NCI-H1436 treated with DMSO at 0.1 percent for 48 hours (cell line): ENCODE measurements around the gene CPSF7.
"Not testable (repeated sequence)": the region's sequence is repeated elsewhere in the genome, so short reads cannot be mapped to it uniquely, and the experiment has no call there.

Source experiments
- DNase-seq: peaks from one replicate; lab custom pipeline; 2025; lab: John Stamatoyannopoulos, UW

The CPSF7 gene

DNA sequence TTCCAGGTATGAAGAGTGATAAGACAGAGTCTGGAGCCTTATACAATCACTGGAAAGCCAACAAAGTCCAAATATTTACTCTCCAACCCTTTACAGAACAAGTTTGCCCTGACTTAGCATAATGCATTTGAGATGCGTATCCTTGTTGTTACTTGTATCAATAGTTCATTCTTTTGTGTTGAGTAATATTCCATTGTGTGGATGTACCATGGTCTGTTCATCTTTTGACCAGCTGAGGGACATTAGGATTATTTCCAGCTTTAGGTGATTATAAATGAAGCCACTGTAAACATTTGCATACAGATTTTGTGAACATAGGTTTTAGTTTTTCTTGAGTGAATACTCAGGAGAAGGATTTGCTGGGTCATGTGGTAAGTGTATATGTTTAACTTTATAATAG is 9.8 kb upstream of the CPSF7 start:
- no peak for DNase-seq

DNA sequence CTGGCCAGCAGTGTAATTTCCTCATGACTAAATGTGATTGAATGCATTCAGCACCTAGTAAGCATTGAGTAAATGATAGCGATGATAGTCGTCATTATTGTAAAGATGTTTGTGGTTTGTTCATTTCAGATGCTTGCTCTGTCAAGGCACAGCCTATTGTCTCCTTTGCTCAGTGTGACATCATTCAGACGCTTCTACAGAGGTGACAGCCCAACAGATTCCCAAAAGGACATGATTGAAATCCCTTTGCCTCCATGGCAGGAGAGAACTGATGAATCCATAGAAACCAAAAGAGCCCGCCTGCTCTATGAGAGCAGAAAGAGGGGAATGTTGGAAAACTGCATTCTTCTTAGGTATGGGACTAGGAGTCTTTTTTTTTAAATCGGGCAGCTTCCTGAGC is 7.7 kb upstream of the CPSF7 start:
- DNase-seq = no peak

DNA sequence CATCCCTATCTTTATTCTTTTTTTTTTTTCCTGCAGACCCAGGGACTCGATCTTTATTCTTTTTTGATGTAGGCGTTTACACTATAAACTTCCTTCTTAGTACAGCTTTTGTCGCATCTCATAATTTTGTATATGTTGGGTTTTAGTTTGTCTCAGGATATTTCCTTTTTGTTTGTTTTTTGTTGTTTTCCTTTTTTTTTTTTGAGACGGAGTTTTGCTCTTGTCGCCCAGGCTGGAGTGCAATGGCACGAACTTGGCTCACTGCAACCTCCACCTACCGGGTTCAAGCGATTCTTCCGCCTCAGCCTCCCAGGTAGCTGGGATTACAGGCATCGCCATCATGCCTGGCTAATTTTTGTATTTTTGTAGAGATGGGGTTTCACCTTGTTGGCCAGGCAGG is 1.1 kb upstream of the CPSF7 start:
- DNase-seq = not testable (repeated sequence)

DNA sequence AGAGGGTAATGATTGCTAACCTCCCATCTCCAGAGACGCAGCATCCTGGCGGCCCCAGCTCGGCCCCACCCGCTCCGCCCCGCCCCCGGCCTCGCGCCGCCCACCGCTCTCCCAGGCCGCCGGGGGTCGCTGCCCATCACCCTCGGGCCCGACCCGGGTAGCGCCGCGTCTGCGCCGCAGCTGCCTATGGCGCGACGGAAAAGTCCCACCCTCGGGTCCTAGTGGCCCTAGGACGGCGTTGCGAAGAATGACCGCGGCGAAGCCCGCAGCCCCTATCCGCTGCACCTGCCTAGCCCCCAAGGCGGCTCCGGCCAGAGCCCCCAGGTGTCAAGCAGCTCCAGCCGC is 457 bp downstream of the CPSF7 start:
- no peak for DNase-seq

DNA sequence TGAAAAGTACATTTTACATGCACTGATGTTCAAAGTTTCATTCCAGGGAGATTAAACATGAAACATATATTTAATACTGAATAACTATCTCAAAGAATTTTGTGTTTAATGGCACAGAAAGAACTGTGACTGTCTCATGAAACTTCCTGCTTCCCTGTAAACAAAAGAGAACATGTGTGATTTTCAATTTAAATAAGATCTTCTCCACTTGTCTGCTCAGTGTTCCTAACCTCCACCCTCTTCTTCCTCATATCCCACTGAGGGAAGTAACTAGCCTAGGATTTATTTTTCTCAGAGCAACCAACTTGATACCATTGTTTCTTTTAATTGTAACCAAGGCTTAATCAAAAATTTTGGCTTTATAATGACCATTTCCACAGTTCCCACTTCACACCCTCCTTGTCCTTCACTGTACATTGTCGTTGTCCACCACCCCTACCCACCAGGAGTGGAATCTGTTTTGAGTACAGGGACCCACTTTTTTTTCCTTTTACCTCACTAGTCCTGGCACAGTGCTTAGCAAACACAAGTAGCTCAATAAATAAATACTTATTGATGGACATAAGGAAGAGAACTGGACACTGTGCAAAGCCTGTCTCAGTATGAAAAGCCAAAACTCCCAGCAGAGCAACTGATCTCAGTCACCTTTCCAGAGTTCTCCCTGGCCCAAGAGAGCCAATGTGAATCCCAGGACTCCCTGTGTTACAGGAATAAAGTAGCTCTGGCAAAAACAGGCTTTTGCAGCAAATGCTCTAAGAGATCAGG is 4.2 kb downstream of the CPSF7 start:
- no peak for DNase-seq

DNA sequence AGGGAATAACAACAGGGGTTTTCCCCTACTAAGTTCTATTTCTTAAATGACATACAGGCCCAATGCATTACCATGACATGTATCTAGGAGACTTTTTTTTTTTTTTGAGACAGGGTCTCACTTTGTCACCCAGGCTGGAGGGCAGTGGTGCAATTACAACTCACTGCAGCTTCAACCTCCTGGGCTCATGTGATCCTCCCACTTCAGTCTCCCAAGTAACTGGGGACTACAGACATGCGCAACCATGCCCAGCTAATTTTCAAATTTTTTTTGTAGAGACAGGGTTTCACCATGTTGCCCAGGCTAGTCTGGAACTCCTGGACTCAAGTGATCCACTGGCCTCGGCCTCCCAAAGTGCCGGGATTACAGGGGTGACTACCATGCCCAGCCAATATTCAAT is 7.5 kb downstream of the CPSF7 start:
- no peak for DNase-seq

DNA sequence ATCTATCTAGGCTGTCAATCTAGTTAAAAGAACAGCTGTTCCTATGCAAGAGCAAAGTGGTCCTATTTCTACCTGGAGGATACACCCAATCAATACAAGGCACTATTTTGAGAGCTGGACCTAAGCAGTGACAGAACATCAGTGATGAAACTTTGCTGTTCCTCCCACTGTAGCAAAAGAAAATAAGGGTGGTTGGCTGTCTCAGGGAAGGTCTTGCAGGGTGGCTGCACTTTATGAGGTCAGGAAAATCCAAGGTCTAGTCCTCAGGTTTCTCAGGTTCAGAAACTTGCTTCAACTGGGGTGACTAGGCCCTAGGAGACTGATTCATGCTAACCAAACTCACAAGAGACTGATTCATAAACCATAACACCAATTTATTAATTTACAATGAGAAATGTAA is 11.6 kb downstream of the CPSF7 start:
- no peak for DNase-seq

DNA sequence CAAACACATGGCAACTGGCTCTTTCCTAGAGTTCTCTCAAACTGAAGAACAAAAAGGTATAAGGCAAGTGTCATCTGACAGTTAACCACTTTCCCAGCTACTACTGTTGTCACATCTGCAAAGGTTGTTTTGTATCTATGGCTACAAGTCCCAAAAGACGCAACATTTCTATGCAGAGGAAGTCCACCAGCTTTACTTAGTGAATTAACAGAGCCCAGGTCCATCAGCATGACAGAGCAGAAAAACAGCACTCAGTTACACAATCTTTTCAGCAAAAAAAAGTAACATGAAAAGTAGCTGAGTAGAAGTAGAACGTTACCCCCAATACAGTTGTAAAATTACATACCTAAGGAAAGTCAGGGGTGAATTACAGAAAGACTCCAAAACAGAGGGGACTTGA is 12.1 kb downstream of the CPSF7 start:
- no peak for DNase-seq

DNA sequence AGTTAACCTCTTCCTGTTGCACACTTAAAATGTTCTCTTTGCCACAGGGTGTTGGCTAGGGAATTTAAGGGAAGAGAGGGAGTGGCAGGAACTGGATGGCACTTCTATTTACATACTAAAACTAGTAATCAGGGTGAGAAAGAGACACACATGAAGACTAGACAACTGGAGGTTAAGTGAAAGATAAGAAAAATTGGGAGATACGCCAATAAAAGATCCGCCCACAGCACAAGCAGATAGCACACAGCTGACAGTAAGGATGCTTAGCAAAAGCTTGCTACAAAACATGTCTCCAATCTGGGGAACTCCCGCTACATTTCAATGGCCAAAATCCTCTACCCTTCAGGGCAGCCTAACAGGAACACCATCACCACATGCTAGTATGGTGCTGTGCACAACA is 12.8 kb downstream of the CPSF7 start:
- DNase-seq = no peak

DNA sequence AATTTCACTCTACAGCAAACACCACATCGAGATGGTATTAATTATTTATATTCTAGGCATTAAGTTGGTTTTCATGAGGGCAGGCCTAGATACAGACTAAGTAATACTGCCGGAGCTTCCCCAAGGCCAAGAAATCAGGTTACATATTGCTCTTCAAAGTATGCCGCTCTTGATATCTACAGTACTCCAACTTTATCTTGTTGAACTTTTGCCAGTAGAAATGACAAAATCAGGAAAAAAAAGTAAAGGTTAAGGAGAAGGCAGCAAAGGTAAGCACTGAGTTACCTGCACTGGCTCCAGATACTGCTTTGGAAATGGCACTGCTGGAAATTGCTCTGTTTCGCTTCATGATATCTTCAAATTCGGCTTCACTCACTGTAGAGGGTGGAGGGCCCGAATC is 14.4 kb downstream of the CPSF7 start:
- no peak for DNase-seq

DNA sequence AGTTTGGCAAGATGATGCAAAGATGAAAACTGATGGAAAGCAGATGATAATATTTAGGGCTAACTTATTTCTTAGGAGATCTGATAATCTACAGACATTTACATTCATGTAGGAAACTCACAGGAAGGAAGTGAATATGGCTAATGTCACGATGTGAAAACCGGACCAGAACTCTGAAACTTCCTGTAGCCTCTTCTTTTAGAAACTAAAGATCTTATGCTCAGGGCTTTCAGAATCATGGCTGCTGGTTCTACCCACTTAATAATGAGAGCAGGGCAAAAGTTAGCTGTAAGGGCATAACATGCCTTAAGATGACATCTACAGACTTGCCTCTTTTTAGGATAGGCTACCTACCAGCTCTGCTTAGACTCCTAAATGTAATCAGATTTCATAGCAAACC is 15.2 kb downstream of the CPSF7 start:
- no peak for DNase-seq

DNA sequence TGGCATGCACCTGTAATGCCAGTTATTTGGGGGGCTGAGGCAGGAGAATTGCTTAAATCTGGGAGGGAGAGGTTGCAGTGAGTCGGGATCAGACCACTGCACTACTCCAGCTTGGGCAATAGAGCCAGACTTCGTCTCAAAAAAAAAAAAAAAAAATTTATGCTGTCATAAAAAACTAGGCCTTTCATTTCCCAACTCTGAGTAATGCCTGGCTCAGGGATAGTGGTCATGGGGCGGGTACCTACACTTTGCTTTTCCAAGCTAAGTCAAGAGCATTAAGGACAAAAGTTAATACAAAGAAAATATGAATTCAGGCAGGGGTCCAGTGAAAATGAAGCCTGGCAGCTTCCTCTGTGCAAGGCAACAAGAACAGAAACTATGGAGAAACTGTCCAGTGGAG is 16.3 kb downstream of the CPSF7 start:
- DNase-seq = no peak

DNA sequence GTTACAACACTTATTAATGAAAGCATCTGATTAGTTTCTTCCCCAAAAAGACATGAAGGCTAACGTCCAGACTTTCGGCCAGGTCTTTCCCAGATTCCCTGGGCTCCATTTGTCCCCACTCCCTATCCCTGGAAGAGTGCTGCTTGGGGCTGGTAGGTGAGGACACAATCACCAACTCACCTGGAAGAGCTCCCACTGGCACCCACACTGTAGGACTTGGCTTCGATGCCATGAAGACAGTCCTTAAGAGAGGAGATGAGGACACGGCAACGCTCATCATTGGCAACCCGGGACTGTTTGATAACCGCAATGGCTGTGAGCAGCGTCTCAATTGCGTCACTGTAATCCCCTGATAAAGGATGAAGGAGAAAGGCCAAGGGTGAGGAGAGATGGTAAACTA is 18.2 kb downstream of the CPSF7 start:
- no peak for DNase-seq

DNA sequence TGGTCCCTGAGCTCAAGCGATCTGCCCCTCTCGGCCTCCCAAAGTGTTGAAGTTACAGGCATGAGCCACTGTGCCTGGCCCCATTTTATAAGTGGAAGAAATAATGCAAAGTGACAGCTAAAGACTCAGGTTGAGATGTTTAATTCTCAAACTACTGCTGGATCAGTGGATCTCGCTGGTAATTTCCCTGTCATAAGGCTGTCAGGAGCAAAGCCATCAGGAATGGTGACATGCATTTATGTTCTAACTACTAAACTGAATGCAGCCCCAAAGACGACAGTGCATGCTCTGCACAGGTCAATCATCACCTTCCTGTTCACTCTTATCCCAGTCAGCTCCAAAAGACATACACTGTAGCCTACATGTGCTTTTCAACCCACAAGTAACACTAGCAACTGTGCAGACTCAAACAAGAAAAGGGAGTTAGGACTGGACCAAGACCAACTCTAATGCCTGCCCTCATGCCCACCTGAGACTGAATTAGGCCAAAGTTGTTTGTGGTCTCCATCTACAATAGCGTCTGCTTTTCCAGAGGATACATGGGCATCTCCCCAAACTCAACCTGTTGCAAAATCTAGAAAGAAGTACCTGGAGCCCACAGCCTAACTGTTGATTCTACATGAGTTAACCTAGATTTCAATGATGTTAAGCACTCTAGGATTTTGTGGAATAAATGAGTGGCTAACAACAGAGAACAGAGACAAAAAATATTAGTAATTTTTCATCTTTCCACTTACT is 22.6 kb downstream of the CPSF7 start:
- no peak for DNase-seq

DNA sequence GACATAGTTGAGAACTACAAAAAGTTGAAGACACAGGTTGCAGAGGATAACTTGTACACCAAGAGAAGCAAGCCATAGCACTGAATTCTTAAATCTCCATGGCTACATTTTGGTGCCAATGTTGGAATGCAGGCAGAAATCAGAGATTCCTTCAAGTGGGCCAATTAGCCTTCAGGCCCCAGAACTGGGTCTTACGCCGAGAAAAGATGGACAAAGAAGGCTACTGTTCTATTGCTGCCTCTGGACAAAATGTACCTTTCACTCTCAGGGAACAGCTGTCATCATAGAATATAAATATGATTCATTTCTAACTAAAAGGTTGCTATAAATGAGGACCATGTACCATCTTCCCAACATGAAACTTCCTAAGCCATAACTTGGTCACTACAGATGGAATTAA is 23.7 kb downstream of the CPSF7 start:
- DNase-seq = no peak

DNA sequence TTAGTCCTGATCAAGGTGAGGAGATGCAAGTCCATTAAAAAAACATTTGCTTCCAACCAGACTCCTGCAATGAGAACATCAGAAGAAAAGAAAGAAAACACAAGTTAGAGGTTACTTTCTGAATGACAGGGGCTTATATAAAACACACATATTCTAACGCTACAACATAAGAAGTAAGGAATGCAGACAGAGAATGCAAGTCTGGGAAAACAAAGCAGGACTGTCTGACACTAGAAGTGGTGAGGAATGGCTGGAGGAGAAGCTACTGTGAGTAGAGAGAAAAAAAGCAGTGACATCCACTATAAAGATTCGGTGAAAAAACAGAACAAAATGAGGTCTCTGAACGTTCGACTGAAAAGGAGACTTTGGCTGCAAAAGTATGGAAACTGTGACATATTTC is 25.1 kb downstream of the CPSF7 start:
- no peak for DNase-seq

DNA sequence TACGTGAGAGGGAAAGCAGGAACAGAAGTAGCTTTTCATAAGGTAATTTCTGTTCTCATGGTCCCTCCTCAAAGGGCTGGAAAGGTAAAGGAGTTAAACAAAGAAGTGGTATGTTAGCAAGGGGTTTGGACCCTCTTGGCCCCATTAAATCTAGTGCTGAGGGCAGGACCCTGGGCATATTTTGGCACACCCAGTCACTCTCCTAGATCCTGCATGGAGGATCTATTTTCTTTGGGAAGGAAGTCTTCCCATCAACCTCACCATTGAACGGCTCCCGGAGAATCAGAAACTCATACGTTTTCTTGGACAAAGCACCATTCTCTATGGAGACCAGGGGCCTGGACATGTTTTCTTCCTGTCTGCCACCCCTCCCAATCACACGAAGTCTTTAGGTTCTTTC is 25.7 kb downstream of the CPSF7 start:
- no peak for DNase-seq

DNA sequence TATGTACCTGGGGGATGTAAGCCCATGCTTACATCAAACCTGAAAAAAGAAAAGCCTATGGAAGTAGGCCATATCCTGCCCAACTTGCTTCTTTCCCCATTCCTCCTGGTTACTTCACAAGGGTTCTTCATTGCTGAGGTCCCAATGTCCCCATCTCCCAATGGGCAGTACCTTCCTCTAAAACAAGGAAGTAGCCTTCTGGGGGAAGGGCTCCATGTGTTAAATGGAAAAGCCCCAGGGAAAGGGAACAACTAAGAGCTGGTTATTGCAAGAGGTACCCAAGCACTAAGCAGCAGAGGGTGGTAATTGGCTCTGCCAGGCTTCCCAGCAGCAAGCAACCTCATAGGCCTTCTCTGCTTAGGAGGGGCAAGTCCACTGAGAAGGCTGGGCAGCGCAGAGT is 26.1 kb downstream of the CPSF7 start:
- no peak for DNase-seq

DNA sequence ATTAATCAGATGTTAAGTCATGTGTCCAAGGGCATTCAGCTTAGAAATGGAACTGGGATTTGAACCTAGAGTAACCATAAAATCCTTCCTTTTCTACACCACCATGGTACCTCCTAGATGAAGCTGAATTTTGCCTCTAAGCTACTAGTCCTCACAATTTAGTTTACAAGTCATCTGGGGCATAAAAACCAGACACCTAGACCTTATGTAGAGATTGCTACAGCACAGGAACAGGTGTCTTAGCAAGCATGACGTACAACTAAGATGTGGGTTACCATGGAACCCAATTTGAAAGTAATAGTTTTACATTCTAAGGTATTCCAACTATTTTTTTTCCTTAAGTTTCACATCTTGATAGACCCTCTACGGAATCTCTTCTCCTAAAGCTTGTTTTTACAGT is 28.2 kb downstream of the CPSF7 start:
- no peak for DNase-seq

DNA sequence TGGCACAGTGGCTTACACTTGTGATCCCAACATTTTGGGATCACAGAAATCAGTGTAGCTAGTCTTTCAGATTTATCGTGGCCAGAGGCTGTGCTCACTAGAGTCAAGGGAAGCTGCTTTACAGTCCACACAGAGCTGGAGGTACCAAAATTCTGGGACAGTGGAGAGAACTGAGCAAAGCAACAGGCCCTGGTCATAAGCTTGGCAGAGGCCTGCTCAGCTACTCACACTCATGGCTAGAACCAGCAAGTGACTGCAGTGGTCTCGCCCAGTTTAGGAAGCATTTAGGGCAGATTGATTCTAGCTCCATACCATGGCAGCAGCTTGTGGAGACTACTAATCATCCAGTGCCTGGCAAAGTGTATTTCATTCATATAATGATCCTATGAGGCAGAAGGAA is 28.6 kb downstream of the CPSF7 start:
- DNase-seq = no peak

DNA sequence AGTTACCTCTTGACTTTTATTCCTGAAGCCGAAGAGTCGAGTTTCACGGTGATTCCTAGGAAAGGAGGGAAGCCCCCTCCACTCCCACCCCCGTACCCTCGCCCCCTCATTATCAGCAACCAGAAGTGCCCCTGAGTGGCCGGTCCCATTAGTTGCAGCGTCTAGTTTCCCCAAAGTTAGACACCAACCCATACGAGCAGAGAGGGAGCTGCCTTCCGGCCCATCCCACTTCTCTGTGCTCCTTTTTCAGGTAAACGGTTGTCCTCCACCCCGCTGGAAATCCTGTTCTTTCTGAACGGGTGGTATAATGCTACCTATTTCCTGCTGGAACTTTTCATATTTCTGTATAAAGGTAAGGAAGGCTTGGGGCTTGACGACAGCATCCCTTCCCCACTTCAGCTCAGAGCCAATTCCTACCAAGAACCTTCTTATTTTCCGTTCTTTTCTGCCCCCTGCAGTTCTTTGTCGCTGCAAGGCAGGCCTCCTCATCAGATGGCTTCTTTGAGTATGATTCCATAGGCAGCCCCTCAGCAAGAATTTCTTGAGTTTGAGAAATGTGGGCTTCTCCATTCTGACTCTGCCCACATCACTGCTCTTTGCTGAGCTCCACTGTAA is 36.7 kb downstream of the CPSF7 start:
- DNase-seq = no peak

DNA sequence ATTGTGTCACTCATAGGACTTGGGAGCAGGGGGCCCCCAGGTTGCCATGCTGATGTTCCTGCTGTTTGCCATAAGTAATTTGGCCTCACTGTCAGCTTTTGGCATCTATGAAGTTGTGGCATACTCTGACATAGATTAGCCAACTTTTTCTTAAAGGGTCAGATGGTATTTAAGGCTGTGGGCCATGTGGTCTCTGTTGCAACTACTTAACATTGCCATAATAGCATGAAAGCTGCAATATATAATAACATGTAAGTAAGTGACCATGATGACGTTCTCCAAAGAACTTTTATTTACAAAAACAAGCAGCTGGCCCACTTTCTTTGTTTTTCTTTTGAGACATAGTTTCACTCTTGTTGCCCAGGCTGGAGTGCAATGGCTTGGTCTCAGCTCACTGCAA is 39.6 kb downstream of the CPSF7 start:
- no peak for DNase-seq
